Activated naive CD8-positive, alpha-beta T cell treated with anti-CD3 and anti-CD28 coated beads, Interleukin-2, amount 50 U/mL, for 24 hours (primary cell): Measurements from ENCODE around the gene DEFB123.
"Not testable (repeated sequence)": the region's sequence is repeated elsewhere in the genome, so short reads cannot be mapped to it uniquely, and the experiment has no call there.

ENCODE experiments used
- ATAC-seq: fragments of 150-1000 bp; cut with Tn5 transposase; one replicate; pipeline ENCODE4 v1.10.0; 2021
- DNase-seq: peaks from one replicate; pipeline ENCODE4 v3.0.0; 2021
- H3K27ac Mint-ChIP-seq: one replicate; pipeline ENCODE4 v1.8.0; 2021; ENCODE audit warnings: mild to moderate bottlenecking, mixed read lengths
- H3K27me3 Mint-ChIP-seq: one replicate; pipeline ENCODE4 v1.8.0; 2021; ENCODE audit warnings: mixed read lengths
- H3K36me3 Mint-ChIP-seq: one replicate; pipeline ENCODE4 v1.8.0; 2021; ENCODE audit warnings: low read depth, mixed read lengths
- H3K4me1 Mint-ChIP-seq: one replicate; pipeline ENCODE4 v1.8.0; 2021; ENCODE audit warnings: mixed read lengths
- H3K4me3 Mint-ChIP-seq: one replicate; pipeline ENCODE4 v1.8.0; 2021; ENCODE audit warnings: mild to moderate bottlenecking, moderate library complexity, mixed read lengths
- H3K9me3 Mint-ChIP-seq: one replicate; pipeline ENCODE4 v1.8.0; 2021; ENCODE audit warnings: mixed read lengths

DEFB123 gene

DNA sequence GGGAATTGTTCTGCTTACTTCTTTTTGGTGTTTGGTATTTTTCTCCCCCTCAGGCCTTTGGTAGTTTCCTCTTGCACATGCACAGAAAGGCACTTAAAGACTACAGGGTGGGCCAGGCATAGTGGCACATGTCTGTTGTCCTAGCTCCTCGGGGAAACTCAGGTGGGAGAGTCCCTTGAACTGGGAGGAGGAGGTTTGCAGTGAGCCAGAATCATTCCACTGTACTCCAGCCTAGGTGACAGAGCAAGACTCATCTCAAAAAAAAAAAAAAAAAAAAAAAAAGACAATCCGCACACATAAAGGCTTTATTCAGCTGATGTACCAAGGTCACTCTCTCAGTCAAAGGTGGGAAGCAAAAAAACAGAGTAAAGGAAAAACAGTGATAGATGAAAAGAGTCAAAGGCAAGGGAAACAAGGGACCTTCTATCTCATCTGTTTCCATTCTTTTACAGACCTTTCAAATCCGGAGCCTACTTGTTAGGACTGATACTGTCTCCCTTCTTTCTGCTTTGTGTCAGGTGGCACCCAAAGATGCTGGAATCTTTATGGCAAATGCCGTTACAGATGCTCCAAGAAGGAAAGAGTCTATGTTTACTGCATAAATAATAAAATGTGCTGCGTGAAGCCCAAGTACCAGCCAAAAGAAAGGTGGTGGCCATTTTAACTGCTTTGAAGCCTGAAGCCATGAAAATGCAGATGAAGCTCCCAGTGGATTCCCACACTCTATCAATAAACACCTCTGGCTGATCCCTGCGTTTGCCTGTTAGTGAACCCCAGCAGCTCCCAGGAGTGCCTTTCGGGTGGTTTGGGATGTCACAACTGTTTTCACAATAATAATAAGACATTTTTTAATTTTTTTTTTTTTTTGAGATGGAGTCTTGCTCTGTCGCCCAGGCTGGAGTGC, 9.3 kb downstream of the DEFB123 start:
- Mint-ChIP-seq H3K4me3 (no peak overlapping the region), H3K36me3 (no peaks in the 10 kb centered on the region), H3K4me1 (no peaks in the 10 kb centered on the region), H3K27me3 (peaks cover 11% of the 10 kb centered on the region), H3K9me3 (no peaks in the 10 kb centered on the region), H3K27ac (no peak overlapping the region)
- no peak for DNase-seq
- ATAC-seq, result no peak

DNA sequence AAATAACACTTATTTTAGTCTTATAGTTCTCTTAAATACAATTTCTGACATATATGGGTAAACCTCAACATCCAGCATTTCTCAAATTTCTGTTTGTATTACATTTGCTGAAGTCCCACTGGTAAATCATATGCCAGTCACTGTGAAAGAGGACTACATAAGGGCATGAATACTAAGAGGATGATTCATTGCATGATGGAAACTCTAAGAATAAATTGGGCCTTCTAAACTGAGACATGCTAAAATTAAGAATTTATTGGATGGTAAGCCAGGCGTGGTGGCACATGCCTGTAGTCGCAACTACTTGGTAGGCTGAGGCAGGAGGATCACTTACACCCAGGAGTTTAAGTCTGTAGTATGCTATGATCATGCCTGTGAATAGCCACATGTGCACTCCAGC, 12.1 kb downstream of the DEFB123 start:
- ATAC-seq (no peak), DNase-seq (no peak)
- Mint-ChIP-seq H3K4me1 (no peaks in the 10 kb centered on the region), H3K9me3 (no peaks in the 10 kb centered on the region), H3K36me3 (no peaks in the 10 kb centered on the region), H3K4me3 (no peak overlapping the region), H3K27me3 (peaks cover 13% of the 10 kb centered on the region), H3K27ac (no peak overlapping the region)

DNA sequence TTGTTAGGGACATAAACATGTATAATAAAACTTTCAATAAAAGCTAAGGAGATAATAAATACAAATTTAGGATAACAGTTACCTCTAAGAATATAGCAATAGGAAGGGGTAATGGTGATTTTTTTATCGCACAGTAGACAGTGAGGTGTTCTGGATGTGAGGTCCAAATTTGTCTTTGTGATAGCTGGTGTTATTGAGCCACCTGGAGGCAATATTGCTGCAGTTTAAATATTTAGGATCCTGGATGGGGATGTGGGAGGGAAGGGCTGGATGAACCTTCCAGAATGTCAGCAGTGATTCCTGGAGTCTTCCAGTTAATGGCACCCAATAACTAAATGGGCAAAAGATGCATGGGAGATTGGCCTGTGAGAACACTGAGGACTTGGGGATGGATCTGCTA, 13.9 kb downstream of the DEFB123 start:
- no peak overlapping the region for H3K27ac Mint-ChIP-seq
- H3K9me3 Mint-ChIP-seq, result no peaks in the 10 kb centered on the region
- no peak for DNase-seq
- no peaks in the 10 kb centered on the region for H3K36me3 Mint-ChIP-seq
- H3K27me3 Mint-ChIP-seq, result peaks cover 16% of the 10 kb centered on the region
- no peaks in the 10 kb centered on the region for H3K4me1 Mint-ChIP-seq
- ATAC-seq, result no peak
- no peak overlapping the region for H3K4me3 Mint-ChIP-seq

DNA sequence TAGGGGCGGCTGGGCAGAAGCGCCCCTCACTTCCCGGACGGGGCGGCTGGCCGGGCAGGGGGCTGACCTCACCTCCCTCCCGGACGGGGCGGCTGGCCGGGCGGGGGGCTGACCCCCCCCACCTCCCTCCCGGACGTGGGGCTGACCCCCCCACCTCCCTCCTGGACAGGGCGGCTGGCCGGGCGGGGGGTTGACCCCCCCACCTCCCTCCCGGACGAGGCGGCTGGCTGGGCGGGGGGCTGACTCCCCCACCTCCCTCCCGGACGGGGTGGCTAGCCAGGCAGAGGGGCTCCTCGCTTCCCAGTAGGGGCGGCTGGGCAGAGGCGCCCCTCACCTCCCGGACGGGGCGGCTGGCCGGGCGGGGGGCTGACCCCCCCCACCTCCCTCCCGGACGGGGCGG, 30.5 kb downstream of the DEFB123 start:
- H3K27ac Mint-ChIP-seq, ATAC-seq, H3K9me3 Mint-ChIP-seq, H3K4me3 Mint-ChIP-seq, DNase-seq, H3K36me3 Mint-ChIP-seq: not testable (repeated sequence)
- Mint-ChIP-seq H3K27me3 (peaks cover 28% of the 10 kb centered on the region), H3K4me1 (peaks cover 16% of the 10 kb centered on the region)

DNA sequence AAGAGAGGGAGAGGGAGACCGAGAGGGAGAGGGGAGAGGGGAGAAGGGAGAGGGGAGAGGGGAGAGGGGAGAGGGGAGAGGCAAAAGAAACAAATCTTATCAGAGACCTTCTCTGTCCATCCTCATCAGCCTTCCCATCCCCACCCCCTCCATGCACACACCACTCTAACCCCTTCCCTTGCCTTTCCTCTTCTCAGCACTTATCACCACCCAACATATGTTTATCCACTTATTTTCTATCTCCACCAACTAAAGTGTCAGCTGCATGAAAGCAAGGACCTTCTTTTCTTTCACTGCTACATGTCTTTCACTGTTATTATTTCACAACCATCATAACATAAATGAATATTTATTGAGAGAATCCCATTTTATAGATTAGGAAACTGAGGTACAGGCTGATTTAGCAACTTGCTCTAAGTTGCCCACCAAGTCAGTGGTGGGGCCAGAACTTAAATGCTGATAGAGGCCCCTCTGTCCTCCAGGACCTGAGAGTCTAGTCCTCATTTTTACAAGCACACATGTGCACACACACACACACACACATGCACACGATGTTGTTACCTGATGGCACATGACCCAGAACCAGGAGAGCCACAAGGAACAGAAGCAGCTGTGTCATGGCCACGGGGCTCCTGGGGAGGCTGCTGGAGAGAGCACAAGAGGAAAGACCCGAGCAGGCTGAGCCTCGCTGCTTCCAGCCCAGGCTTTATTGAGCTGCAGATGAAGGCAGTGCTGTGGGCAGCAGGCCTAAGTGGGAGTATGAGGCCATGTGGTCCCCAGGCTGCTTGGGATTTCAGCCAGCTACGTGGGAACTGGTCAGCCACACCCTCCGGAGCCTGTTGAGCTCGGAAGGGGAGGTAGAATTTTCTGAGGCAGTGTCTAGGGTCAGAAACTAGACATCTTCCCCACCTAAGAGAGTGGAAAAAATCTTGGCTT, 32.2 kb downstream of the DEFB123 start:
- no peaks in the 10 kb centered on the region for H3K9me3 Mint-ChIP-seq
- DNase-seq (no peak), ATAC-seq (no peak)
- no peaks in the 10 kb centered on the region for H3K36me3 Mint-ChIP-seq
- H3K27me3 Mint-ChIP-seq, result peaks cover 43% of the 10 kb centered on the region
- no peak overlapping the region for H3K27ac Mint-ChIP-seq
- peaks cover 16% of the 10 kb centered on the region for H3K4me1 Mint-ChIP-seq
- H3K4me3 Mint-ChIP-seq, result no peak overlapping the region

DNA sequence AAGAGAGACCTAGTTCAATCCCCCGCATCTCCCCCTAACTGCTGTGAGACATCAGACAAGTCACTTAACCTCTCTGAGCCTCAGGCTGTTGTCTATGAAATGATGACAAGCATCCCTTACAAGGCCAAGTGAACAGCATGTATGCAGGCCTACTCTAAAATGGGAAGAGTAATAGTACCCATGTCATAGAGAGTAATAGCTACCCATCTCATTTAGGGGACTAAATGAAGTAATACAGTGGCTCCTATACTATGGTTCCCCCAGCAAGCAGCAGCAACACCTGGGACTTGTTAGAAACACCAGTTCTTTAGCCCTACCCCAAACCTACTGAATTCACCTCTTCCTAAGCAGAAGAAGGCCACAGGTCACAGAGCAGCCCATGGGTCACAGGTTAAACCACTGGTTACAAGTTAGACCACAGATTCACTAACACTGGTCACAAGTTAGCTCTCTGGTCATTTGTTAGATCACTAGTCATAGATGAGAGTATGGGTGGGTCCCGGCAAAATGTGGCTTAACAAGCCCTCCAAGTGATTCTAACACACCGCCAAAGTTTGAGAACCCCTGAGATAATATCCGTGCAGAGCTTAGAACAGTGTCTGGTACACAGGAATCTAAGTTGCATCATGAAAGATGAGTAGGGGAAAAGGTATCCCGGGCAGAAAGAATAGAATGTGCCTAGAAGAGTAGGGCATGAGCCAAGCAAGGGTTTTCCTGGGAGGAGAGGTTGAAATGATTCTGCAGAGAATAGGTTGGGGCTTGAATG, 33.1 kb downstream of the DEFB123 start:
- H3K27me3 Mint-ChIP-seq, result peaks cover 48% of the 10 kb centered on the region

DNA sequence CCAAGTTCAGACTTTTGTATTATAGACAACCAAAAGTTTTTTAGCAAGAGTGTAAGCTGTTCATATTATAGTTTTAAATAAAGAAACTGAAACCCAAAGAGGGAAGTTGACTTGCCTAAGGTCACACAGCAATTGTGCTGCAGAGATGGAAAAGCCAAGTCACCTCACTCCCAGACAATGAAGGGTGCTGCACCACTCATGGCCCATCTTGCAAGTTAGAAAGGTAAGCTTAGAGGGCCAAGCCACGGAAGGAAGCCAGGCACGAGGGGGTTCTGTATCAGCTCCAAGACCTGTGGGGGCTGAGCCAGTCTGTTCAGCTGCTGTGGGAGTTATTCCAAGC, 33.6 kb downstream of the DEFB123 start:
- no peaks in the 10 kb centered on the region for H3K36me3 Mint-ChIP-seq
- H3K27ac Mint-ChIP-seq, result no peak overlapping the region
- peak; percentile 90 for ATAC-seq
- H3K4me3 Mint-ChIP-seq, result peak overlapping the region; percentile 14
- H3K4me1 Mint-ChIP-seq, result peaks cover 16% of the 10 kb centered on the region
- peaks cover 49% of the 10 kb centered on the region for H3K27me3 Mint-ChIP-seq
- no peak for DNase-seq
- no peaks in the 10 kb centered on the region for H3K9me3 Mint-ChIP-seq

More for the DNA sequence above, 33.1 kb downstream of the DEFB123 start:
- no peaks in the 10 kb centered on the region for H3K9me3 Mint-ChIP-seq
- no peak overlapping the region for H3K27ac Mint-ChIP-seq
- peaks cover 16% of the 10 kb centered on the region for H3K4me1 Mint-ChIP-seq
- DNase-seq (no peak), ATAC-seq (no peak)
- H3K4me3 Mint-ChIP-seq, result no peak overlapping the region
- H3K36me3 Mint-ChIP-seq, result no peaks in the 10 kb centered on the region

DNA sequence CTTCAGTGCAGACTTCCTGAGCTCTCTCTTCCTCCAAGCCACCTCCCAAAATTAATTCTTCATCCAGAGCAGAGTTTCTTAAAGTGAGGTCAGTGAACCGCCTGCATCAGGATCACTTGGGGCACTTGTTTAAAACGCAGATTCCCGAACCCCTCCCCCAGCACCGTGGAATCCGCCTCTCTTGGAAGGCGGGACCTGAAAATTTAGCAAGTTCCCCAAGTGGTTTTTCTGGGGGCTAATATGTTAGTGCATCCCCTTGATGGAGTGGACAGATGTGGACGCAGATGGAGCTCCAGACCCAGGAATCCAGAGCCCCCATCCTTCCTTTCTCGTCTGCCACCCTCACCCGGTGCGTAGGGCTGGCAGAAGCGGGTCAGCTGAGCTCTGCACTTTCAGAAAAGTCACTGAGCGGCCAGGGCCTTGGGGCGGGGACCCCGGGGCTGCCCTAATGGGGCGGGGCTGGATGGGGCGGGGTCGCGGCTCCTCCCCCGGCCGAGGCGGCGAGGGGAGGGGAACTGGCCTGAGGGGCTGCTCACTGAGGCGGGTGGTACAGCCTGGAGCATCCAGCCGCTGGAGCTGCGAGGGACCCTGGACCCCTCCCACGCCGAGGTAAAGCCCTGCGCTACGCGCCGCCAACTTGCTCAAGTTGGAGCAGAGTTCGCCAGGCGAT, 34.5 kb downstream of the DEFB123 start, which contains the start of the genes DEFB124 and REM1:
TSS of gene DEFB124 (minus strand) at position 370 of the 670 bp plus-strand sequence. CDS start 2,114 bp downstream, outside the sequence.
TSS of gene REM1 (plus strand) at position 531 of the 670 bp plus-strand sequence. CDS start 1,158 bp downstream, outside the sequence.
- H3K36me3 Mint-ChIP-seq, result no peaks in the 10 kb centered on the region
- no peaks in the 10 kb centered on the region for H3K9me3 Mint-ChIP-seq
- no peak within 1 kb of the TSS for H3K27ac Mint-ChIP-seq
- H3K27me3 Mint-ChIP-seq, result peaks cover 53% of the 10 kb centered on the region
- ATAC-seq, result no peak
- peak within 1 kb of the TSS; percentile 14 for H3K4me3 Mint-ChIP-seq
- peaks cover 16% of the 10 kb centered on the region for H3K4me1 Mint-ChIP-seq
- DNase-seq, result no peak

DNA sequence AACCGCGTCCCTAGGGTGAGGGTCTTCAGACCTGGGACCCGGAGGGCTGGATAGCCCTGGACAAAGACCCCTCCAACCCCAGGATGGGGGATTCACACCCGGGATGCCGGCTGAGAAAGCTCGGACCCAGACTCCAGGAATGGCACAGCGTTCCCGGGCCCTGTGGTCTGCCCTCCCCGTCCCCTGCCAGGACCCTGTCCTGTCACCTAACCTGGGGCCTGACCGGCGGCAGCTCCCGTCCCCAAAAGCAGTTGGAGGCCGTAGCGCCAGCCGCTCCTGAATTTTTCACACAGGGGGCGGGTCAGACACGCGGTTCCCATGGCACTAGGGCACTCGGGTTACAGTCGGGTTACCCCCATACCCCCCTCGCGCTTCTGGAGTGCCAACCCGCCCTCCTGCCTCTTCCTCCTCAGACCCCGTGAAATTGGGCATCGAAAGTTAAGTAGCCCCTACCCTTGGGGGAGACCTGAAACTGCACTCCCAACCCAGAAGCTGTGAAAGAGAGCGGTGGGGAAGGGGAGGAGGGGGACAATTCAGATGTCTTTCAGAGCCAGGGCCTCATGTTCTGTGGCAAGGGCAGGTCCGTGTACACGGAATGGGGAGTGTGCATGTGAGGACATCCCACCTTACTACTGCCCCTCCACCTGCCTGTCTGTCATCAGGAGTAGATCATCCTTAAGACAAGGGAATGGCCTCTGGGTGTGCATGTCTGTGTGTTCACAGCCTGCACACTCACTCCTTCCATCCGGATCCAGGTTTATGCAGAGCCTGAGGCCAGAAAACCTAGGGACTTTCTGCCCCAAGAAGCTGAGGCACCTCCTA, 35.3 kb downstream of the DEFB123 start:
- Mint-ChIP-seq H3K36me3 (no peaks in the 10 kb centered on the region), H3K27ac (no peak overlapping the region), H3K4me3 (no peak overlapping the region), H3K4me1 (peaks cover 16% of the 10 kb centered on the region), H3K27me3 (peaks cover 53% of the 10 kb centered on the region), H3K9me3 (no peaks in the 10 kb centered on the region)
- ATAC-seq, result no peak
- DNase-seq, result no peak

DNA sequence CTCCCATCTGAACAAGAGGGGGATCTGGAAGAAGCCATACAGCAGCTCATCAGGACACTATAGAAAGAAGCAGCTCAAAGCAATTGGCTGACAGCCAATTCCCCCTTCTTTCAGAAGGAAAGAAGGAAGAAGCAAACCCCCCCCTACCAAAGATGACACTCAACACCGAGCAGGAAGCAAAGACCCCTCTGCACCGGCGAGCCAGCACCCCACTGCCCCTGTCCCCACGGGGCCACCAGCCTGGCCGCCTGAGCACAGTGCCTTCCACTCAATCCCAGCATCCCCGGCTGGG, 35.8 kb downstream of the DEFB123 start:
- ATAC-seq (no peak), DNase-seq (no peak)
- Mint-ChIP-seq H3K27ac (no peak overlapping the region), H3K4me3 (no peak overlapping the region), H3K9me3 (no peaks in the 10 kb centered on the region), H3K4me1 (peaks cover 16% of the 10 kb centered on the region), H3K27me3 (peaks cover 55% of the 10 kb centered on the region), H3K36me3 (no peaks in the 10 kb centered on the region)

DNA sequence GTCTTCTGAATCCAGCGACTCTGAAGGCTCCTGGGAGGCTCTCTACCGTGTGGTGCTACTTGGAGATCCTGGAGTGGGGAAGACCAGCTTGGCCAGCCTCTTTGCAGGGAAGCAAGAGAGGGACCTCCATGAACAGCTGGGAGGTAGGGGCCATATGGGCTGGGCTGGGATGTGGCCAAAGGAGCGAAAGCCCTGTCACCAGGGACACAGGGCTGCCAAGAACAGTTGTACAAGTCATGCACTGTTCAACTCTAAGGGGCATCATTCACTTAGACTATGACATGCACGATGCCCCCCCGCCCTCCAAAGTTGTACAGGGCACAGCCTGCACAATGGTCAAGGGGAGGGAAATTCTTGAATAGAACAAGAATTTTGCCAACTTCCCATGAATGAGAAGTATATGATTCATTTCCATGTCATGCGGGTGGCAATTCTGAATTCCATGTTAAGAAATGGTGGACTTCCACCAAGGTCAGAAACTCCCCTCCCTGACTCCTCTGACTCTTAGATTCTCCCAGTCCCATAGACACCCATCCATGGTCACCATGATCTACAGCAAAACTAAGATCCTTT, 36.3 kb downstream of the DEFB123 start:
- DNase-seq, result no peak
- ATAC-seq, result no peak
- Mint-ChIP-seq H3K27me3 (peaks cover 59% of the 10 kb centered on the region), H3K27ac (no peak overlapping the region), H3K9me3 (no peaks in the 10 kb centered on the region), H3K36me3 (no peaks in the 10 kb centered on the region), H3K4me3 (no peak overlapping the region), H3K4me1 (peaks cover 16% of the 10 kb centered on the region)

DNA sequence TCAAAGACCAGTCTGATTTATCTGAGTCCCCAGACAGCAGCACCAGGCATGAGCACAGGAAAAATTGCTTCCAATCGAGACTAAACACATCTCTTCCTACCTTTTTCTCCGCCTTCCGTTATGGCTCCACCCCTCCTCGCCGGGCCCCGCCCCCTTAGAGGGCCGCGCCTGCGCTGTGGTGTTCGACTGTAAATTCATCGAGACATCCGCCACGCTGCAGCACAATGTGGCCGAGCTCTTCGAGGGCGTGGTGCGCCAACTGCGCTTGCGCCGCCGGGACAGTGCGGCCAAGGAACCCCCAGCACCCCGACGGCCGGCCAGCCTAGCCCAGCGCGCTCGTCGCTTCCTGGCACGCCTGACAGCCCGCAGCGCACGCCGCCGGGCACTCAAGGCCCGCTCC, 43.6 kb downstream of the DEFB123 start:
- no peak overlapping the region for H3K27ac Mint-ChIP-seq
- no peaks in the 10 kb centered on the region for H3K9me3 Mint-ChIP-seq
- no peak overlapping the region for H3K4me3 Mint-ChIP-seq
- DNase-seq (no peak), ATAC-seq (no peak)
- H3K36me3 Mint-ChIP-seq, result no peaks in the 10 kb centered on the region
- peaks cover 42% of the 10 kb centered on the region for H3K27me3 Mint-ChIP-seq
- peaks cover 24% of the 10 kb centered on the region for H3K4me1 Mint-ChIP-seq
